ENCODE data around the gene IL17C. TPM values are rescaled to one million over a fixed set of nuclear protein-coding genes. Genes with fewer than 3 reads are reported as not detected.

The IL17C gene
- total RNA-seq, 4 donors from 2014 or later = not detected

DNA sequence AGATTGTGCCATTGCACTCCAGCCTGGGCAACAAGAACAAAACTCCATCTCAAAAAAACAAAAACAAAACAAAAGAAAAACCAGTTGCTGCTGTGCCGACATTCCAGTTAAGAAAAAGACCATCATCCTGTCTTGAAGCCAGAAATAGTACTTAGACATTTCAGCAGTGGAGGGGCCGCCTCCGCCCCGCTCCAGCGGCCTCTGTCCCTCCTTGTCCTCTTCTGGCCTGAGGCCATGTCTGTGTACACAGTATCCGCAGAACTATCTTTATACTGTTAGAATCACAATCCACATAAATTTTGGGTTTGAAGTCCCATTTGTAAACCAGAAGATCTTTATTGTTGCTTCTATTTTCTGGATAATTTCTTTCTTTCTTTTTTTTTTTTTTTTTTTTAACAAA, 43.3 kb upstream of the IL17C start:
- TF ChIP-seq, protein P1, sequence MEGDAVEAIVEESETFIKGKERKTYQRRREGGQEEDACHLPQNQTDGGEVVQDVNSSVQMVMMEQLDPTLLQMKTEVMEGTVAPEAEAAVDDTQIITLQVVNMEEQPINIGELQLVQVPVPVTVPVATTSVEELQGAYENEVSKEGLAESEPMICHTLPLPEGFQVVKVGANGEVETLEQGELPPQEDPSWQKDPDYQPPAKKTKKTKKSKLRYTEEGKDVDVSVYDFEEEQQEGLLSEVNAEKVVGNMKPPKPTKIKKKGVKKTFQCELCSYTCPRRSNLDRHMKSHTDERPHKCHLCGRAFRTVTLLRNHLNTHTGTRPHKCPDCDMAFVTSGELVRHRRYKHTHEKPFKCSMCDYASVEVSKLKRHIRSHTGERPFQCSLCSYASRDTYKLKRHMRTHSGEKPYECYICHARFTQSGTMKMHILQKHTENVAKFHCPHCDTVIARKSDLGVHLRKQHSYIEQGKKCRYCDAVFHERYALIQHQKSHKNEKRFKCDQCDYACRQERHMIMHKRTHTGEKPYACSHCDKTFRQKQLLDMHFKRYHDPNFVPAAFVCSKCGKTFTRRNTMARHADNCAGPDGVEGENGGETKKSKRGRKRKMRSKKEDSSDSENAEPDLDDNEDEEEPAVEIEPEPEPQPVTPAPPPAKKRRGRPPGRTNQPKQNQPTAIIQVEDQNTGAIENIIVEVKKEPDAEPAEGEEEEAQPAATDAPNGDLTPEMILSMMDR (IDR thresholded peaks at IDR 0.05; ENCODE audit: low read depth) = no peak

DNA sequence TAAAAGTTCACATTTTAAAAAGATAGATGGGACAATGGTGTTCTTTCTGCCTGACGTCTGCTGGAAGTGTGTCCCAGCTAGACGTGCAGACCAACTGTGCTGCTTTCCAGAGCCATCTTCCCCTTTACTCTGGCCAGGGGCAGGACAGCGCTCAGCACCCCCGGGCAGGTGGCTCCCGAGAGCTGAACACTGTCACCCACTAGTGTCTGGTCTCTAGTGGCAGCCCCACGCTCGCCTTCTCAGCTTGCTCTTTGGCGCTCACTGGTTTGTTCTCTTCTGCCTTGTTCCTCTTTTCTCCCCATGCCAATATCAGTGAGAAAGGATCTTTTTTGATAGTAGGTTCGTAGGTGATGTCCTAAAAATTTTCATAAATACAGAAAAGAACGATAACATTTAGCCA, 42.5 kb upstream of the IL17C start:
- TF ChIP-seq, protein P1 (IDR thresholded peaks at IDR 0.05; ENCODE audit: low read depth) = no peak

DNA sequence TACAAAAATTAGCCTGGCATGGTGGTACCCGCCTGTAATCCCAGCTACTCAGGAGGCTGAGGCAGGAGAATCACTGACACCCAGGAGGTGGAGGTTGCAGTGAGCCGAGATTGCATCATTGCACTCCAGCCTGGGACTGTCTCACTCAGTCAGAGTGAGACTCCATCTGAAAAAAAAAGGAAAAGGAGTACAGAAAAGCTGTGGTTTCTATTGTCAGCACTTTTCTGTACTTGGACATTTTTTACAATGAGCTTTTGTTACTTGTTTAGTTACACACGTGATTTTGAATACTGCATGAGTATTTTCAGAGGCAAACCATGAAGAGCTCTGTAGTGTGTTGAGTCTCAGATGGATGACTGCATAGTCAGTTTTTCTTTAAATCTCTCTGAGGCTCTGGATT, 41.9 kb upstream of the IL17C start:
- TF ChIP-seq, protein P1 (IDR thresholded peaks at IDR 0.05; ENCODE audit: low read depth) = no peak

DNA sequence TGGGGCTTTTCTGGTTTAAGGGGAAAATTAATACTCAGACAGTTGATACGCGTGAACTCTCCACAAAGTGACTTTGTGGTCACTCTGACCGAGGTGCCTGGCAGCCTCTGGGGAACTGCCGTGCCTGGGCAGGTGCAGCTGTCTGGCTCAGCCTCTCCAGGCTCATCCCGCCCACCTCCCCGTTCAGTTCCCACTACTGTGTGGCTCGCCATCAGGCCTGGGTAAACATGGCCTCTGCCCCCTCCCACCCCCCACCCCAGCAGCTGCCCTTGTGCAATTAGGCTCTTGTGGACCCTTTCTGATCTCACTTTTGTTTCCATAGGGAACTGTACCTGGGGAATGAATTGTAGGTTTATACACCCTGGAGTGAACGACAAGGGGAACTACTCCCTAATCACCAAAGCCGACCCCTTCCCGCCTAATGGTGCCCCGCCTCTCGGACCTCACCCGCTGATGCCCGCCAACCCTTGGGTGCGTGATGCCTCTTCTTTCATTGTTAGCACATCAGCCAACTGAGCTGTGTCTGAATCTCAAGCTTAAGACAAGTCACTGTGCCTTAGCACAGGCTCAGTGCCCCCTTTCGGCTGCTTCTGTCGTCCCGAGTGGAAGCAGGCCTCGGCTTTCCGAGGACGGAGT, 40.4 kb upstream of the IL17C start:
- TF ChIP-seq, protein P1 (IDR thresholded peaks at IDR 0.05; ENCODE audit: low read depth) = no peak

DNA sequence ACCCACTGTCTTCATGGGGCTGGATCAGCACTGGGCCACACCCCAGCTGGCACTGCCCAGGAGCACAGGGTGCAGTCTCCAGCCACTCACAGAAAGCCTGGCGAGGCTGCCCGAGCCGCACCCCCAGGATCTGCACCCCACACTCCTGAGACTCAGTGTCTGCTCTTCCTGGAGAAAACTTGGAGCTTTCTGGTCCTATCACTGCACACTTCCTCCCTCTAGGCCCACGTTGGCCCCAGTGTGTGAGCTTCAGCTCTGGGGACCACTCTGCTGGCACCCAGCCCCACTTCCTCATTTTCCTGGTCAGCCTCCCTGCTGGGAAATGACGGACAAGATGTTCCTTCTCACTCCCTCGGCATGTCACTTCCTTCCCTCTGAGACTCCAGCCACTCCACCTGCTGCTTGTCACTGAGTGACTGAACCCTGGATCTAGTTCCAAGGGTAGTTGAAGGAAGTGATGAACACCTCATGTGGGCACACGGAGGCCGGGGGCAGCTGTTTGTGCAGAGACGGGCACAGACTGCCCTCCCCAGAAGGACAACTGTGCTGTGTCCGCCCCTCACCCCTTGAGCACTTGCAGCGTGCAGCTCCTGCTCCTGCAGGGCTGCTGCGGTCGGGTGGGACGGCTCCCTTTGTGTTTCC, 39.2 kb upstream of the IL17C start:
- TF ChIP-seq, protein P1 (IDR thresholded peaks at IDR 0.05; ENCODE audit: low read depth) = no peak

DNA sequence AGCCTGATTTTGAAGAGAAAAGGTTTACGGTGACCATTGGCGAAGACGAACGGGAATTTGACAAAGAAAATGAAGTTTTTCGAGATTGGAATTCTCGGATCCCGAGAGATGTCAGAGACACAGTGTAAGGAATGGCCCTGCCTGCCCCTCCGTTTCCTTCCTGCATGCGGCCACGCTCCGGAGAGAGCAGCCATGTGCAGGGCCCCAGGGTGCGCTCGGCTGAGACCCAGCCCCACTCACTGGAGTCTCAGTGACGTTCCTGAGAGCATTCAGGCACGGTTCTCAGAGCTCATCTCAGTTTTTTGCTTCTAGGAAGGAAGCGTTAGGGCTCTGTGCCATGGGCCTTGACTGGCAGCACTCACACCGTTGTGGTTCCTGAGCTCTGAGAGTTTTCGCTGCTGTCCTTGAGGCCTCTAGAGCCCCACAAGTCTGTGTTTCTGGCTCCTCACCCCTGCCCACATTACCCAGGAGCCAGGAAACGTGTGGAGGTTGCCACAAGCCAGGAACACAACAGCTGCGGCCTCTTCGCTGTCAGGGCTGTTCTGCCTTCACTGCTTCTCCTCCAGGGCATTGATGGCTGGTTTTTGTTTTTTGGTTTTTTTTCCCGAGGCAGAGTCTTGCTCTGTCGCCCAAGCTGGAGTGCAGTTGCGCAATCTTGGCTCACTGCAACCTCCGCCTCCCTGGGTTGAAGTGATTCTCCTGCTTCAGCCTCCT, 38.4 kb upstream of the IL17C start:
- TF ChIP-seq, protein P1 (IDR thresholded peaks at IDR 0.05; ENCODE audit: low read depth) = no peak

DNA sequence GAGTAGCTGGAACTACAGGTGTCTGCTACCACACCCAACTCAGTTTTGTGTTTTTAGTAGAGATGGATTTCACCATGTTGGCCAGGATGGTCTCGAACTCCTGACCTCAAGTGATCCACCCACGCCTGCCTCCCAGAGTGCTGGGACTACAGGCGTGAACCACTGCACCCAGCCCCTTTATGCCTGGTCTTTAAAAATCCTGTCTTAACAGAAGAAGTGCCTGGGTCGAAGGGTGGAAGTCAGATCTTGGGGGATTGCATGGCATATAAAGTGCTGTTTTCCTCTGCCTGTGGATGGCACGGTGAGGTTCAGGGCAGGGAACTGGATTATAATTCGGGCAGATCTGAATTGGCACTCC, 37.9 kb upstream of the IL17C start:
- TF ChIP-seq, protein P1 (IDR thresholded peaks at IDR 0.05; ENCODE audit: low read depth) = no peak
